ENCODE results near the gene NKX2-3. TPM values are rescaled to one million over a fixed set of nuclear protein-coding genes. Genes with fewer than 3 reads are reported as not detected.
A peak's percentile ranks its signal among the peaks of the same experiment; 100 is the strongest.

Gene NKX2-3
- total RNA-seq, 4 donors from 2014 or later: 4.9 to 19.0 (median 8.7) TPM

- no peaks in the 10 kb centered on the region for H3K9me3 ChIP-seq
- no peak overlapping the region for H3K27ac ChIP-seq
- H3K27me3 ChIP-seq: no peaks in the 10 kb centered on the region
- TF ChIP-seq POLR2A (IDR thresholded peaks at IDR 0.05) (no peak), CTCF (IDR thresholded peaks at IDR 0.05) (no peak)
- no peaks in the 10 kb centered on the region for H3K36me3 ChIP-seq
- DNase-seq: no peak
- H3K4me1 ChIP-seq: no peaks in the 10 kb centered on the region
- H3K4me3 ChIP-seq: no peak overlapping the region
Observed at GRCh38 chr10:99579971-99580370, 47.2 kb downstream of the NKX2-3 start.

- no peak for DNase-seq
- H3K27ac ChIP-seq: peak overlapping the region in 1 of 4 donors; percentile 13
- TF ChIP-seq CTCF (IDR thresholded peaks at IDR 0.05): no peak
- TF ChIP-seq POLR2A (IDR thresholded peaks at IDR 0.05): no peak
Observed at GRCh38 chr10:99582255-99582770, 49.6 kb downstream of the NKX2-3 start.

GRCh38 chr10:99583687-99584086 lies 50.9 kb downstream of the NKX2-3 start:
- no peaks in the 10 kb centered on the region for H3K27me3 ChIP-seq
- DNase-seq: no peak
- H3K27ac ChIP-seq: peak overlapping the region in 2 of 4 donors; percentile 48 to 49
- H3K9me3 ChIP-seq: no peaks in the 10 kb centered on the region
- no peak for TF ChIP-seq CTCF (IDR thresholded peaks at IDR 0.05)
- TF ChIP-seq POLR2A (IDR thresholded peaks at IDR 0.05): no peak
- H3K4me3 ChIP-seq: no peak overlapping the region
- no peaks in the 10 kb centered on the region for H3K4me1 ChIP-seq
- no peaks in the 10 kb centered on the region for H3K36me3 ChIP-seq

More at GRCh38 chr10:99582255-99582770, 49.6 kb downstream of the NKX2-3 start:
- Histone ChIP-seq H3K4me1 (no peaks in the 10 kb centered on the region), H3K9me3 (no peaks in the 10 kb centered on the region), H3K27me3 (no peaks in the 10 kb centered on the region), H3K4me3 (no peak overlapping the region), H3K36me3 (no peaks in the 10 kb centered on the region)

Other genes with a start within 250 kb of the NKX2-3 start
- 1 to 10 TPM in 2 of 4 donors, under 1 TPM in 2; 0.40 to 2.5 (median 0.87) TPM for gene CNNM1, start 203.6 kb upstream of the NKX2-3 start, total RNA-seq
- gene GOT1, start 102.3 kb upstream of the NKX2-3 start, total RNA-seq: 100 to 1,000 TPM in 2 of 4 donors, 10 to 100 TPM in 2; 78.4 to 141 (median 110) TPM
- gene SLC25A28, start 87.5 kb downstream of the NKX2-3 start, total RNA-seq: 10 to 100 TPM; 16.1 to 63.5 (median 27.5) TPM
- gene ENTPD7, start 126.6 kb downstream of the NKX2-3 start, total RNA-seq: 10 to 100 TPM; 11.6 to 76.0 (median 35.2) TPM
- 10 to 100 TPM; 26.6 to 33.8 (median 32.9) TPM for gene COX15, start 199.2 kb downstream of the NKX2-3 start, total RNA-seq
- gene CUTC, start 199.3 kb downstream of the NKX2-3 start, total RNA-seq: 10 to 100 TPM; 11.7 to 53.6 (median 17.0) TPM
- 100 to 1,000 TPM in 1 of 4 donors, 10 to 100 TPM in 2, 1 to 10 TPM in 1; 9.9 to 156 (median 64.6) TPM for gene ABCC2, start 249.7 kb downstream of the NKX2-3 start, total RNA-seq

Measured in Peyer's patch (tissue), 4 donors.